Endometrial microvascular endothelial cells (primary cell): ENCODE results near the gene FAM81A. TPM values are rescaled to one million over a fixed set of nuclear protein-coding genes. Genes with fewer than 3 reads are reported as not detected.
"Not testable (repeated sequence)": the region's sequence is repeated elsewhere in the genome, so short reads cannot be mapped to it uniquely, and the experiment has no call there.

Experiments
- in situ Hi-C: cut with HindIII; loops from 2 replicates; pipeline ENCODE4 v1.10.0; 2017; ENCODE audit warnings: low sequenced_read_pairs, low pct_unique_long_range_greater_than_20kb; ENCODE audit errors: inconsistent ontology term
- total RNA-seq: library from RNA; depleted of rRNA; stranded (reverse); fragments of >200 nt; gene quantifications from one replicate; pipeline ENCODE4 v1.2.3, GENCODE V29; 2015; ENCODE audit errors: inconsistent ontology term

Gene FAM81A
- total RNA-seq = 0.28 TPM

GRCh38 chr15:59437817-59438624 is at the start of gene FAM81A:
Gene FAM81A (plus strand): TSS chr15:59438186. CDS start chr15:59458627, 20,441 bp downstream.
- in situ Hi-C loops = no loop called here

GRCh38 chr15:59388670-59389069 is 49.3 kb upstream of the FAM81A start:
- in situ Hi-C loops = no loop called here

- in situ Hi-C loops = no loop called here
These were observed 45.7 kb upstream of the FAM81A start for GRCh38 chr15:59392299-59392698.

- in situ Hi-C loops = no loop called here
These were observed 43.8 kb upstream of the FAM81A start for GRCh38 chr15:59394166-59394661.

GRCh38 chr15:59396211-59396610 is 41.8 kb upstream of the FAM81A start:
- in situ Hi-C loops = no loop called here

GRCh38 chr15:59396679-59397078 is 41.3 kb upstream of the FAM81A start:
- in situ Hi-C loops = no loop called here

- in situ Hi-C loops = no loop called here
These were observed 39.8 kb upstream of the FAM81A start for GRCh38 chr15:59398220-59398619.

- in situ Hi-C loops = no loop called here
These were observed 38.4 kb upstream of the FAM81A start for GRCh38 chr15:59399465-59400102.

- in situ Hi-C loops = no loop called here
These were observed 37.7 kb upstream of the FAM81A start for GRCh38 chr15:59400103-59400813.

- in situ Hi-C loops = not testable (repeated sequence)
These were observed 36.7 kb upstream of the FAM81A start for GRCh38 chr15:59401051-59401823.

GRCh38 chr15:59401824-59402569 is 36.0 kb upstream of the FAM81A start:
- in situ Hi-C loops = no loop called here

- in situ Hi-C loops = no loop called here
These were observed 32.9 kb upstream of the FAM81A start for GRCh38 chr15:59405079-59405478.

- in situ Hi-C loops = no loop called here
These were observed 31.5 kb upstream of the FAM81A start for GRCh38 chr15:59406446-59406845.

- in situ Hi-C loops = no loop called here
These were observed 30.0 kb upstream of the FAM81A start for GRCh38 chr15:59407946-59408345.

- in situ Hi-C loops = no loop called here
These were observed 27.5 kb upstream of the FAM81A start for GRCh38 chr15:59410391-59410896.

- in situ Hi-C loops = no loop called here
These were observed 24.4 kb upstream of the FAM81A start for GRCh38 chr15:59413577-59413976.

GRCh38 chr15:59416816-59417215 is 21.2 kb upstream of the FAM81A start:
- in situ Hi-C loops = no loop called here

- in situ Hi-C loops = no loop called here
These were observed 18.8 kb upstream of the FAM81A start for GRCh38 chr15:59419170-59419569.
